ENCODE measurements around the gene WDFY4. TPM values are rescaled to one million over a fixed set of nuclear protein-coding genes. Genes with fewer than 3 reads are reported as not detected.

The WDFY4 gene
- total RNA-seq, 2 experiments from 2014 or later: 0.11 TPM; not detected in 1

- ChIA-PET POLR2A (no interaction called here), CTCF (no interaction called here)
Observed at GRCh38 chr10:48803801-48804584, 119.3 kb downstream of the WDFY4 start.

- ChIA-PET POLR2A (no interaction called here), CTCF (no interaction called here)
Observed at GRCh38 chr10:48804740-48805182, 120.1 kb downstream of the WDFY4 start.

- CTCF ChIA-PET: no interaction called here
- POLR2A ChIA-PET: no interaction called here
Observed at GRCh38 chr10:48805411-48805810, 120.7 kb downstream of the WDFY4 start.

GRCh38 chr10:48805848-48806247, 121.2 kb downstream of the WDFY4 start:
- CTCF ChIA-PET: no interaction called here
- POLR2A ChIA-PET: no interaction called here

GRCh38 chr10:48806342-48806741, 121.7 kb downstream of the WDFY4 start:
- POLR2A ChIA-PET: no interaction called here
- CTCF ChIA-PET: no interaction called here

- CTCF ChIA-PET: no interaction called here
- POLR2A ChIA-PET: no interaction called here
Observed at GRCh38 chr10:48807791-48808470, 123.3 kb downstream of the WDFY4 start.

- CTCF ChIA-PET: no interaction called here
- POLR2A ChIA-PET: no interaction called here
Observed at GRCh38 chr10:48809261-48809660, 124.6 kb downstream of the WDFY4 start.

- CTCF ChIA-PET: interaction anchor here (0.6 kb wide), 1 partner anchor 59 kb away, joined by 3 read pairs; no protein-coding TSS in a partner anchor
- POLR2A ChIA-PET: no interaction called here
Observed at GRCh38 chr10:48811461-48811860, 126.8 kb downstream of the WDFY4 start.

- ChIA-PET POLR2A (no interaction called here), CTCF (interaction anchor here (0.6 kb wide), 1 partner anchor 59 kb away, joined by 3 read pairs; no protein-coding TSS in a partner anchor)
Observed at GRCh38 chr10:48811917-48812316, 127.2 kb downstream of the WDFY4 start.

GRCh38 chr10:48813291-48813690, 128.6 kb downstream of the WDFY4 start:
- POLR2A ChIA-PET: no interaction called here
- CTCF ChIA-PET: no interaction called here

GRCh38 chr10:48813825-48814224, 129.2 kb downstream of the WDFY4 start:
- ChIA-PET CTCF (no interaction called here), POLR2A (no interaction called here)

- ChIA-PET POLR2A (no interaction called here), CTCF (no interaction called here)
Observed at GRCh38 chr10:48814933-48815332, 130.3 kb downstream of the WDFY4 start.

- POLR2A ChIA-PET: no interaction called here
Observed at GRCh38 chr10:48817141-48817540, 132.5 kb downstream of the WDFY4 start.

GRCh38 chr10:48818081-48818480, 133.4 kb downstream of the WDFY4 start:
- ChIA-PET CTCF (no interaction called here), POLR2A (no interaction called here)

More at GRCh38 chr10:48817141-48817540, 132.5 kb downstream of the WDFY4 start:
- CTCF ChIA-PET: no interaction called here

- ChIA-PET POLR2A (no interaction called here), CTCF (no interaction called here)
Observed at GRCh38 chr10:48818861-48819520, 134.3 kb downstream of the WDFY4 start.

- ChIA-PET POLR2A (no interaction called here), CTCF (no interaction called here)
Observed at GRCh38 chr10:48819783-48820182, 135.1 kb downstream of the WDFY4 start.

- CTCF ChIA-PET: no interaction called here
Observed at GRCh38 chr10:48820231-48820630, 135.6 kb downstream of the WDFY4 start.

GRCh38 chr10:48820699-48821098, 136.0 kb downstream of the WDFY4 start:
- CTCF ChIA-PET: no interaction called here
- POLR2A ChIA-PET: no interaction called here

More at GRCh38 chr10:48820231-48820630, 135.6 kb downstream of the WDFY4 start:
- POLR2A ChIA-PET: no interaction called here

- ChIA-PET CTCF (no interaction called here), POLR2A (no interaction called here)
Observed at GRCh38 chr10:48821111-48821510, 136.4 kb downstream of the WDFY4 start.

GRCh38 chr10:48821692-48822091, 137.0 kb downstream of the WDFY4 start:
- POLR2A ChIA-PET: no interaction called here
- CTCF ChIA-PET: no interaction called here

GRCh38 chr10:48833674-48834073, 149.0 kb downstream of the WDFY4 start:
- ChIA-PET POLR2A (no interaction called here), CTCF (no interaction called here)
